ENCODE results near the gene MOCS3. TPM values are rescaled to one million over a fixed set of nuclear protein-coding genes. Genes with fewer than 3 reads are reported as not detected.

The MOCS3 gene
- total and polyA plus RNA-seq, 2 donors (not counting 3 experiments of a cell fraction or from before 2014, with no cell fraction given), result 3.2 to 3.6 TPM

- ChIA-PET POLR2A (no interaction called here), CTCF (no interaction called here)
- DNase-seq (ENCODE audit: low read depth, low spot score), result no peak
- no peak for FAIRE-seq
- no TSS peak for BruUV-seq (replicated peaks)
- TF ChIP-seq MAX (IDR thresholded peaks at IDR 0.05; ENCODE audit: insufficient read depth, insufficient read length), result no peak
- no peak for TF ChIP-seq MYC (IDR thresholded peaks at IDR 0.05; ENCODE audit: low read depth, low read length)
- TF ChIP-seq JUN (IDR thresholded peaks at IDR 0.05; ENCODE audit: borderline replicate concordance, insufficient read depth, insufficient read length, low read depth), result no peak
- TF ChIP-seq POLR2A (IDR thresholded peaks at IDR 0.05; ENCODE audit: low read depth, low read length), result no peak
- no peak for TF ChIP-seq FOS (IDR thresholded peaks at IDR 0.05; ENCODE audit: borderline replicate concordance, insufficient read depth, low read length)
- no peak for TF ChIP-seq CTCF (IDR thresholded peaks at IDR 0.05; ENCODE audit: extremely low read depth in 1 of 2, insufficient read depth in 1 of 2, low read depth in 1 of 2, low read length in 2 of 2)
- no peak for TF ChIP-seq GATA2 (IDR thresholded peaks at IDR 0.05; ENCODE audit: insufficient read depth, insufficient read length, low read depth, low read length)
- no peak for TF ChIP-seq POLR2AphosphoS5 (IDR thresholded peaks at IDR 0.05; ENCODE audit: insufficient read depth, low read depth, low read length)
- TF ChIP-seq EZH2 (IDR thresholded peaks at IDR 0.05; ENCODE audit: borderline replicate concordance, low read depth, low read length, severe bottlenecking), result no peak
- H3K4me3 ChIP-seq (replicated peaks in 1 of 3; ENCODE audit: insufficient read depth in 1 of 3, low read depth in 1 of 3, low read length in 3 of 3), result no peak overlapping the region
- H2AFZ ChIP-seq (ENCODE audit: low read depth, low read length), result no peak overlapping the region
- H3K4me1 ChIP-seq (ENCODE audit: control insufficient read depth, extremely low read depth, insufficient read depth, low read length), result no peaks in the 10 kb centered on the region
- H3K27me3 ChIP-seq (ENCODE audit: control insufficient read depth in 2 of 2, insufficient read depth in 2 of 2, low read length in 2 of 2), result peaks cover 7 to 8% of the 10 kb centered on the region in 2 experiments
- no peaks in the 10 kb centered on the region for H4K20me1 ChIP-seq (replicated peaks; ENCODE audit: control insufficient read depth, extremely low read depth, insufficient read depth, low read length)
- intact Hi-C loops (cut with micrococcal nuclease) (loop anchor here (10.0 kb wide), 1 partner anchor 495 kb away; no protein-coding TSS in a partner anchor), dilution Hi-C loops (cut with MboI; ENCODE audit: extremely low pct_ligation_motif_present, low sequenced_read_pairs) (no loop called here)
- no peak overlapping the region for H3K4me2 ChIP-seq (ENCODE audit: insufficient read depth, low read length)
- H3K9me1 ChIP-seq (replicated peaks; ENCODE audit: control insufficient read depth, extremely low read depth, insufficient read depth, low read length), result no peaks in the 10 kb centered on the region
- H3K36me3 ChIP-seq (ENCODE audit: control insufficient read depth in 2 of 2, extremely low read depth in 1 of 2, insufficient read depth in 2 of 2, low read length in 2 of 2), result no peaks in the 10 kb centered on the region
- no peaks in the 10 kb centered on the region for H3K79me2 ChIP-seq (ENCODE audit: control insufficient read depth, insufficient read depth, low read length)
- H3K9ac ChIP-seq (replicated peaks; ENCODE audit: extremely low read depth, insufficient read depth, low read length), result no peak overlapping the region
- no peaks in the 10 kb centered on the region for H3K9me3 ChIP-seq (replicated peaks; ENCODE audit: control insufficient read depth, insufficient read depth, low read length)
- H3K27ac ChIP-seq (ENCODE audit: insufficient read depth, low read depth, low read length), result no peak overlapping the region
Measured at GRCh38 chr20:50969912-50970311, 11.3 kb downstream of the MOCS3 start.
